WTC11 (cell line): ENCODE data around the gene MFSD1.

Experiments used
- TF ChIP-seq, protein P1 (sequence below): sonication (generic); formaldehyde crosslinking; IDR thresholded peaks from 2 replicates; pipeline ENCODE4 v1.8.1; 2023; ENCODE audit warnings: mild to moderate bottlenecking, missing genetic modification reagents, moderate library complexity
- TF ChIP-seq, protein P2 (sequence below): fragments of 200-600 bp; IDR thresholded peaks from 2 replicates; pipeline ENCODE4 v1.8.0; 2022; ENCODE audit warnings: antibody characterized with exemption

DNA sequence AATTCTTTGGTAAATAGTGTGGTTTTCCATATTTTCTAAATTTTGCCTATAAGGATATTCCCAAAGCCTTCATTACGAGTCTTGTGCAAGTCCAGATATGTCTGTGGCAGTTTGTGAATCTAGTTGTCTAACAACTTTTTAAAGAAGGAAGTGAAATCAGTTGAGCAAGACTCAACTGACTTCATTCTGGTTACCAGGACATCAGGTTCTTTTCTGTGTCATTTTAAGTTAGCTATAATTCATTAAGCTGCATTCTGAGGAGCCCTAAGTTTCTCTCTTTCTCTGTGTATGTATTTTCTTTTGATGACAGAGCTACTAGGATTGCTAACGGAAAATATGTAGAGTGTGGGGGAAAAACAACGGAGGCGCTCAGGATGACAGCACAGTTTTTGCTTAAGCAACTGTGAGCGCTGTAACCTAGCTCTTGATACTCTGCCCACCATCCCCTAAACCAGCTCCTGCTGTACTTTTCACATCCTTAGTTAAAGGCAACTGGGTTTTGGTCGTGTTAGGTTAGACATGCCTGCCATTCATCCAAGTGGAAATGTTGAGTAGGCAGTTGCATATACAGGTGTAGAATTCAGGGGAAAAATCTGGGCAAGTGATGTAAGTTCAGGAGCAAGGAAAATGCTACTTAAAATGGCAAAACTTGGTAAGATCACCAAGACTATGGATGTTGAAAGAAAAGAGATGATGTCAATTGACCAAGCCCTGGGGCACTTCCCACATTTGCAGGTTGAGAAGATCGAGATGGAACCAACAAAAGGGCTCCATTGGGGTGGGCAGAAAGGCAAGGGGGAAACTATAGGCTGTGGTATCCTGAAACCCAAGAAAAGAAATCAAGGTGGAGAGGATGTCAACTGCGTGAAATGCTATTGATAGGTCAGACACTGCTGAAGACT lies 9.2 kb downstream of the MFSD1 start:
- TF ChIP-seq, protein P1, sequence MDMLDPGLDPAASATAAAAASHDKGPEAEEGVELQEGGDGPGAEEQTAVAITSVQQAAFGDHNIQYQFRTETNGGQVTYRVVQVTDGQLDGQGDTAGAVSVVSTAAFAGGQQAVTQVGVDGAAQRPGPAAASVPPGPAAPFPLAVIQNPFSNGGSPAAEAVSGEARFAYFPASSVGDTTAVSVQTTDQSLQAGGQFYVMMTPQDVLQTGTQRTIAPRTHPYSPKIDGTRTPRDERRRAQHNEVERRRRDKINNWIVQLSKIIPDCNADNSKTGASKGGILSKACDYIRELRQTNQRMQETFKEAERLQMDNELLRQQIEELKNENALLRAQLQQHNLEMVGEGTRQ (CRISPR knock-in tag), result no peak
- TF ChIP-seq, protein P2, sequence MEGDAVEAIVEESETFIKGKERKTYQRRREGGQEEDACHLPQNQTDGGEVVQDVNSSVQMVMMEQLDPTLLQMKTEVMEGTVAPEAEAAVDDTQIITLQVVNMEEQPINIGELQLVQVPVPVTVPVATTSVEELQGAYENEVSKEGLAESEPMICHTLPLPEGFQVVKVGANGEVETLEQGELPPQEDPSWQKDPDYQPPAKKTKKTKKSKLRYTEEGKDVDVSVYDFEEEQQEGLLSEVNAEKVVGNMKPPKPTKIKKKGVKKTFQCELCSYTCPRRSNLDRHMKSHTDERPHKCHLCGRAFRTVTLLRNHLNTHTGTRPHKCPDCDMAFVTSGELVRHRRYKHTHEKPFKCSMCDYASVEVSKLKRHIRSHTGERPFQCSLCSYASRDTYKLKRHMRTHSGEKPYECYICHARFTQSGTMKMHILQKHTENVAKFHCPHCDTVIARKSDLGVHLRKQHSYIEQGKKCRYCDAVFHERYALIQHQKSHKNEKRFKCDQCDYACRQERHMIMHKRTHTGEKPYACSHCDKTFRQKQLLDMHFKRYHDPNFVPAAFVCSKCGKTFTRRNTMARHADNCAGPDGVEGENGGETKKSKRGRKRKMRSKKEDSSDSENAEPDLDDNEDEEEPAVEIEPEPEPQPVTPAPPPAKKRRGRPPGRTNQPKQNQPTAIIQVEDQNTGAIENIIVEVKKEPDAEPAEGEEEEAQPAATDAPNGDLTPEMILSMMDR, result no peak
